ENCODE results near the gene TMEM221.
A peak's percentile ranks its signal among the peaks of the same experiment; 100 is the strongest.

Gene TMEM221

DNA sequence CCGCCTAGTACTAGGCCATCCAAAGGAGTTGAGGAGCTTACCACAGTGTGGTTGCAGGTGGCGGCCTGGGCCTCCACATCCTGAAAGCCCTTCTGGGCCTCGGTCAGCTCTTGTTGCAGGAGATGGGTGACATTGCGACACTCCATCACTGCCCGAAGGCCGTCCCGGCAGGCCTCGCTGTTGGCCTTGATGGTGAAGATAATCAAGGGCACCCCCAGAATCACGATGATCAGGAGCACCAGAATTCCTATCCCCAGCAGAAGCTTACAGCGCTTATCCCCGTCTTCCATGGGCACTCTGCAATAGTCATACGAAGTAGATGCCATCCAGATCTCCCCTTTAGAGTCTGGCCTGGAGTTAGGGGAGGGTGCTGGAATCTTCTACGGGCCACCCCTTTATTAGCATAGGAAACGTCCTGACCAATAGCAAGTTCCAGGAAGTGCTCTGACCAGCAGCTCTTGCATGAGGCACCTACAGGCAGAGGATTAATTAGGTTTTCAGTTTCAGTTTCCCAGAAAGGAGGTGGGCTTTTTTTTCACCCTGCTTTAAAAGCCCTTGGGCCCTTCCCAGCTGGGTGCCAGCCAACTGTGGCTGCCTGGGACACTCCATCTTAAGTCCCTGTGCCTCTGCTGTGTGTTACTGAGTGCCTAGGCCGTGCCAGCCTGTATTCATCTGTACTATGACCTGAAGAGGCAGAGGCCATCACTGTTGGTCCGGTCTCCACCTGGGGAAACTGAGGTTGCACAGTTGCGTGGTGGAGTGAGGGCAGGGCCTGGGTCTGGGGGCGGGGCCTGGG, 43.0 kb downstream of the TMEM221 start, which contains the start of gene BST2:
TSS of gene BST2 (minus strand) at position 381 of the 796 bp plus-strand sequence. CDS start at position 326, 55 bp downstream.
- DNase-seq (ENCODE audit: low read depth), result peak; percentile 25

GRCh38 chr19:17404621-17405249, 43.7 kb downstream of the TMEM221 start:
- DNase-seq (ENCODE audit: low read depth), result no peak

GRCh38 chr19:17404015-17404414, 44.5 kb downstream of the TMEM221 start:
- DNase-seq (ENCODE audit: low read depth), result no peak

DNA sequence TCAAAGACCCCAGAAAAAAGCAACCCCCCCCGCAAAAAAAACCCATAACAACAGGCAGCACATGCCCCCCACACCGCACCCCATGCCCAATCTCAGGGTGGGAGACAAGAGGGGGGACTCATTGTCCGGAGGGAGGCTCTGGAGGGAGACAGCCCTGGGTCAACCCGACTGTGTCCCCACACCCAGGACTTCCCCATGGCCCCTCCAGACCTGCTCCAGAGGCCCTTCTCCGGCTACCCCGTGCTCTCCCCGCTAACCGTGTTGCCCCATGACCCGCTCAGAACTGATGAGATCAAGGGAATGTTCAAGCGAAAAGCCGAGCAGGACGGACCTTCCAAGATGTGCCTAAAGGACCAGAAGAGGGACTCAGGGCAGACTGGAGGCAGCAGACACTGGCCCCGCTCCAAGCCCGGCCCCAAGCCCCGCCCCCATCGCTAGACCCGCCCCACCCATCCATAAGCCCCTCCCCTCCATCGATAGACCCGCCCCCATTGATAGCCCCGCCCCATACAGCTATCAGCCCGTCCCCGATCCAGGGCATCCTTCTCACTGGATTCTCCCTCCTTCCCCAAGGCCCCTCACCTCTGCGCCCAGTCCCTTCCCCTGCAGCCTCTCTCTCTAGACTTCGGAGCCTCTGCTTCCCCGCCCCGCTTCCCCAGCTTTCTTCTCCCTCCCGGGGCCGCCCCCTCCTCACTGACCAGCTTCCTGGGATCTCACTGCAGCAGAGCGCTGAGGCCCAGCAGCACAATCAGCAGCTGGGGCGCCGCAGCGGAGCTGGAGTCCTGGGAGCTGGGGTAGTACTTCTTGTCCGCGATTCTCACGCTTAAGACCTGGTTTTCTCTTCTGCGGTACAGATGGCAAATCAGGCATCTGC, 45.2 kb downstream of the TMEM221 start:
- peak; percentile 36 for DNase-seq (ENCODE audit: low read depth)

GRCh38 chr19:17401628-17402027, 46.8 kb downstream of the TMEM221 start:
- no peak for DNase-seq (ENCODE audit: low read depth)

GRCh38 chr19:17398902-17399527, 49.5 kb downstream of the TMEM221 start:
- no peak for DNase-seq (ENCODE audit: low read depth)

- peak; percentile 49 for DNase-seq (ENCODE audit: low read depth)
Observed at GRCh38 chr19:17394891-17395415, 53.5 kb downstream of the TMEM221 start.

GRCh38 chr19:17393914-17394313, 54.6 kb downstream of the TMEM221 start, which contains the start of gene CCDC194:
CCDC194 (minus strand) TSS chr19:17394196; CDS start chr19:17394158, 38 bp downstream.
- no peak for DNase-seq (ENCODE audit: low read depth)

- no peak for DNase-seq (ENCODE audit: low read depth)
Observed at GRCh38 chr19:17393002-17393401, 55.5 kb downstream of the TMEM221 start.

DNA sequence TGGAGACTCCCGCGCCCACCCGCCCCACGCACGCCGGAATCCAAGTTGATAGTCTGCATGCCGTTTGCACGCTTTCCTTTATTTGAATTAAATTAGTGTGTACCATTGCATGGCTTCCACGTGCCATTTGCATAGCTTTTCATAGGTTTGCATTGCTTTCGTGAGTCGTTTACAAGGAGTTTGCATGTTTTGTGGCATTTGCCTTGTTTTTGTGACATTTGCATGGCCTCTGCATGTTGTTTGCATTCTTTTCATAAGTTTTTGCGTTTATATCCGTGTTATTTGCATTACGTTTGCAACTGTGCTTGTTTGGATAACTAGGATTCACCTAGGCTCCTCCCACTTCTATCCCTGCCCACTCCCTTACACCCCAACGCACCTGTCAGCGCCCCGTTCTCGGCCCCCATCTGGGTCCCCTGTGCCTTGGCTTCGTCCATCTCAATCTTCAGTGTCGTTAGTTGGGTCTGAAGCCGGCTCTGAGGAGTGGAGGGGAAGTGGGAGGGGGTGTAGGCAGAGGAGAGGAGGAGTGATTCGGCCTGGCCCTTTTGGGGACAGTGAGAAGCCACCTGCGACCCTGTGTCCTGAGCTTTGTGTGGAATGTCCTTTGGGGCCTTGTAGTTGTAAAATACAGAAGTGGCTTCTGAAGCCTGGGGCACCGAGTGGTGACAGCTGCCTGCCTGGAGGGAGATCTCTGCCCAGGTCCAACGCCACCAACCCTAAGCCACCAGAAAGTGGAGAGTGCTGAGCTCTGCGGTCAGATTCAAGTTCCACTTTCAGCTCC, 56.9 kb downstream of the TMEM221 start:
- DNase-seq (ENCODE audit: low read depth), result no peak

DNA sequence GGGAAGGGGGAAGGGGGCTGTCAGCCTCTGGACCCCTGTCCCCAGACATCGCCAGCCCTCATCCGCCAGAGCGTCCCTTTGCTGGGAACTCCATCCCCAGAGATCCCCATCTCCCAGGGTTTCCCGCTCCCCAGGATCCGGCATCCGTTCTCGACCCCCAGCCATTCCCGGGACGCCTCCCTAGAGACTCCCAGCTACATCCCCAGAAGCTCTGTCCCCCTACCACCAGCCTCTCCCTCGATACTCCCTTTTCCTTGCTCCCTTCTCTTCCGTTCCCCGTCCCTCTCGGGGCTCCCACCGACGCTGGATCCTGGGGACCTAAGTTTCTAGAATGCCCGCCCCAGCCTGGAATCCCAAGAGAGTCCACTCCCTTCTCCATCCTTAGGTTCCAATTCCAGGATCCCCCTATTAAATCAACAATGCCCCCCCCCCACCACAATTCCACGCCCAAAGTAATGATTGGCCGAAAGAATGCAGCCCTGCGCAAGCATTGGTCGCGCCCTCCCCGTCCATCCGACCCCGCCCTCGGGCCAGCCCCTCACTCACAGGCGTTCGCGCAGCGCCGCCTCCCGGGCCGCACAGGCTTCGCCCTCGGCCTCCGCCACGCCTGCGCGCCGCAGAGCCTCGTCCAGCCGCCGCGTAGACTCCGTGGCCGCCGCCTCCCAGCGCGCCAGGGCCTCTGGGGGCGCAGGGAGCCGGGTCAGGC, 57.6 kb downstream of the TMEM221 start:
- DNase-seq (ENCODE audit: low read depth), result peak; percentile 73

GRCh38 chr19:17389957-17390664, 58.4 kb downstream of the TMEM221 start:
- no peak for DNase-seq (ENCODE audit: low read depth)

DNA sequence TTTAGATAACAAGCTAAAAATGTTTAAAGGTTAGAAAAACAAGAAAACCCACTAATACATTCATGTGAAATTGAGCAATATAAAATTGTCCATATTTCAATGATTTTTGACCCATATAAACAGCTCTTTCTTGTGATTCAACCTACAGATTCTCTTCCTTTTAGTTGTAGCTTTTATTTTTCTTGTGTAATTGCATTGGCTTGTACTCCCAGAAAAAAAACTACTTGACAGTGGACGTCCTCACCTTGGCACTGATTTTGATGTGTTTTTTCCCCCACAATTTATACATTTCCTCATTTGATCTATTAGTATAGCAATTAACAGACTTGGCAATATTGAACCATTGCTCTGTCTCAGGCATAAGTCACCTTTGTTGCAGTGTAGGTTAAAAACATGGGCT, 59.2 kb downstream of the TMEM221 start:
- no peak for DNase-seq (ENCODE audit: low read depth)

- peak; percentile 24 for DNase-seq (ENCODE audit: low read depth)
Observed at GRCh38 chr19:17385878-17386611, 62.4 kb downstream of the TMEM221 start.

All from stimulated activated CD8-positive, alpha-beta memory T cell treated with anti-CD3 and anti-CD28 coated beads, Interleukin-15, amount 100 ng/mL, for 1 hour (primary cell).